GM19395 (cell line): ENCODE data around the gene COL23A1.
A peak's percentile ranks its signal among the peaks of the same experiment; 100 is the strongest.

ENCODE experiments used
- ATAC-seq: cut with Tn5 transposase; IDR thresholded peaks from one replicate; pipeline ENCODE4 v1.9.1; 2021; ENCODE audit warnings: mild to moderate bottlenecking, moderate library complexity; ENCODE audit not compliant: unreplicated experiment

Gene COL23A1

DNA sequence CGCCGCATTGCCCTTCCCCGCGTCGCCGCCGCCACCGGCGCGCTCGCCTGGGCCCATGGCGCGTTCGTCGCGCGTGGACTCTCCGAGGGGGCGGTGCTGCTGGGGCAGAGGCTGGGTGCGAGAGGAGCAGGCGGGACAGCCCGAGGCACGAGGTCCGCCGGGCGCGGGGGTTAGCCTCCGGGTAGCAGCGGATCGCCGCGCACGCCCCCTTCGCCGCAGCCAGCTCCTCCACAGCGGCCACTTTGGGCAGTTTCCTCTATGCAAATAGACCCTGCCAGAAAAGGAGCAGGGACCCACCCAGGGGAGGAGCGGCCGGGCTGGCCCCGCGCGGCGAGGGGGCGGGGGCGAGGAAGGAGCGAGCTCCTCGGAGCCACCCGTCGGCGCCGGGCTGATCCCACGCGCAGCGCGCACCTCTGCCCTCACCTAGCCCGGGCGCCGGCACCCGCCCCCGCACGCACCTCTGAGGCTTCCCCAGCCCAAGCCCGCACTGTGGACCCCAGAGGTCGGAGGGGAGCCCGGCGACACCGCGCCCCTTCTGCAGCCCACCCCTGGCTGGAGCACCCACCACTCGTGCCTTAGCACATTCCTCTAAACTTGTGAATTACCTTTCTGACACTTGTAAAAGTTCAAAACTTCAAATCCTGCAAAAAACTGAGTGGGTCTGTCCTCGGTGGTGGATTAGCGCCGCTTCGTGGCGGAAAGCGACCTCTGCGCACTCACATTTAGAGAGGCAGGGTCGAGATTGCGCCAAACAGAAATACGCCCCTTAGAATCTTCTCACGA, at the start of gene COL23A1:
TSS of gene COL23A1 (minus strand) at position 253 of the 783 bp plus-strand sequence.
- ATAC-seq = peak; percentile 52

DNA sequence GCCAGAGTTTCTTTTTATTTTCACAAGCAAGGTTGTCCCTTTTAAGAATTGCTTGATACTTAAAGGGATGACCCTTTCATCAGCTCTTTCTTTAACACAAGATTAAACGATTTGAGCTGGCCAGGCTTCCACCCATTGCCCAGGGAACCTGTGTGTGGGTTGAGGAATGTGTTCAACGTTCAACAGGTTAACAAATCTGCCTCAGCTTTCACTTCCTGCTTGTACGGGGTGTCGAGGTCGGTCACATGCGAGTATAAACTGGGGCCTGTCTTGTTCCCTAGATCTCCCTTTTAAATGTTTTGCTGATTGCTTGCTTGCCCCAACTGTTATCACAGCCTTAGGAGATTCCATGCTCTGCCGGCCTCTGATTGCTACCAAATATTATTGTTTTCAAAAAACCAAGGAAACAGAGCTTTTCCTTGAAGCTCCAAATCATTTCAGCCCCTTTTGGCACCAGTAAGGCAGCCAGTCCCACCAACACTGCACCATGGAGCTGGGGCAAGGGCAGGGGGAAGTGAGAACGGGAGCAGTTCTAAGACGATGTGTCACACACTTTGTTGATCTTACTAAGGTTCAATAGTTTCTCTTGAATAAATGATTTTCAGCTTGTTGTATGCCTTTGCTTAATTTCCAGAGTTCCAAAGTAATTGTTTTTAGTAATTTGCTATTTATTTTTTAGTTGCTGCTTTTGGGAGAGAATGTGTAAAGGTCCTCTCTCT, 47.3 kb upstream of the COL23A1 start:
- ATAC-seq = no peak

DNA sequence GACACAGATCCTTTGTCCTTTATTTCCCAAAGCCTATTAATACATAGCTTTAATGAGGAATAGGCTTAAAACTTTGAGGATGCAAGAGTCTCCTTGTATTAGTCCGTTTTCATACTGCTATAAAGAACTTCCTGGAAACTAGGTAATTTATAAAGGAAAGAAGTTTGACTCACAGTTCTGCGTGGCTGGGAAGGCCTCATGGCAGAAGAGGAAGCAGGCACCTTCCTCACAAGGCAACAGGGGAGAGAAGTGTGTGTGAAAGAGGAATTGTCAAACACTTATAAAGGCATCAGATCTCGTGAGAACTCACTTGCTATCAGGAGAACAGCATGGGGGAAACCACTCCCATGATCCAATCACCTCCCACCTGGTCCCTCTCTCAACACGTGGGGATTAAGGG, 42.1 kb upstream of the COL23A1 start:
- no peak for ATAC-seq

DNA sequence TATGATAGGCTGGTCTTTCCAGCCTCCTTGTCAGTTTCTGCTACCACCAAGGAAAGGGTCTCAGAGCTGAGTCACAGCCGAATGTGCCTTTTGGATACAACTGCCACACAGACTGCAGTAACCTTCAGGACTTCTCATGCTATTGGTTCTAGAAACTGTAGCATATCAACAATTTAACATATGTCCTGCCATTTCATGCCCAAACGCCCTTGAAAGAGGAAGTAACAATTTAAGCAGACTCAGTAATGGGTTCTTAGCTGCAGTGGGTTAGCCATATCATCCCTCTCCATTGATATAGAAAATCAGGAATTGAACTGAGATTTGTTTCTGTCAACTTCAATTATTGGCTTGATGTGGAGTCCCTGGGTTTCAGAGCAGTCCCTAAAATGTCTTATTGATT, 40.8 kb upstream of the COL23A1 start:
- no peak for ATAC-seq

DNA sequence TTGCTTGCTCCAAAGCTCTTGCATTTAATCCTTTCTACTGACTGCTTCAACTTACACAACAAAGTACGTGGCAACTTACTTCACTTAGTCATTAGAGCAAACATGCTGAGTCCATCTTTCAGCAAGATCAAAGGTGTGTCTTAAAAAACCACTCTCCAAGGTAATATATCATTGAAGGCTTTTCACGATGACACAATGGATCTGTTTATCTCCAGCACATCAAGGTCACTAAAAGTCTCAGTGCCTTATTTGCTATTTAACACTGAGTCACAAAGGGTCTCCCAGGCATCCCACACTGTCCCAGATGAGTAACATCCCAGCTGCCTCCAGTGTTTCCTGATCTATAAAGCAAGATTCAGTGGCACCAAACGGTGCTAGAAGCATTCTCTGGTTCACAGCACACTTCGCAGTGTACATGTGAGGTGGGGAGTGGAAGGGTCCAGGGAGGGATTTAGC, 40.3 kb upstream of the COL23A1 start:
- ATAC-seq = no peak

DNA sequence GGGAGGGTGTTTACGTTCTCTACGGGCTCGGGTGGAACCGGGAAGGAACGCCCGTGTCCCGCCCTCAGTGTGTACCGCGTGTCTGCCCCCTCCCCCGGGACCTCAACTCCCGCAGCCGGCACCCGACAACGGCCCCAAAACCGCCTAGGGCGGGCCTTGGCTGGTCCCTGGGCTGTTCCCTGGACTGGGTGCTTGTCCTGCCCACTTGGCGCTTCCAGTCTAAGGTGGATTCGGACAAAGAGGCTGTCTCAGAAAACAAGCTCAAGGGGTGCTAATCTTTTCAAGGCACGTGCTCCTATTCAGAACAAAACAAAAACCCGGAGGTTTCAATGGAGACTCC, 37.0 kb upstream of the COL23A1 start:
- no peak for ATAC-seq

DNA sequence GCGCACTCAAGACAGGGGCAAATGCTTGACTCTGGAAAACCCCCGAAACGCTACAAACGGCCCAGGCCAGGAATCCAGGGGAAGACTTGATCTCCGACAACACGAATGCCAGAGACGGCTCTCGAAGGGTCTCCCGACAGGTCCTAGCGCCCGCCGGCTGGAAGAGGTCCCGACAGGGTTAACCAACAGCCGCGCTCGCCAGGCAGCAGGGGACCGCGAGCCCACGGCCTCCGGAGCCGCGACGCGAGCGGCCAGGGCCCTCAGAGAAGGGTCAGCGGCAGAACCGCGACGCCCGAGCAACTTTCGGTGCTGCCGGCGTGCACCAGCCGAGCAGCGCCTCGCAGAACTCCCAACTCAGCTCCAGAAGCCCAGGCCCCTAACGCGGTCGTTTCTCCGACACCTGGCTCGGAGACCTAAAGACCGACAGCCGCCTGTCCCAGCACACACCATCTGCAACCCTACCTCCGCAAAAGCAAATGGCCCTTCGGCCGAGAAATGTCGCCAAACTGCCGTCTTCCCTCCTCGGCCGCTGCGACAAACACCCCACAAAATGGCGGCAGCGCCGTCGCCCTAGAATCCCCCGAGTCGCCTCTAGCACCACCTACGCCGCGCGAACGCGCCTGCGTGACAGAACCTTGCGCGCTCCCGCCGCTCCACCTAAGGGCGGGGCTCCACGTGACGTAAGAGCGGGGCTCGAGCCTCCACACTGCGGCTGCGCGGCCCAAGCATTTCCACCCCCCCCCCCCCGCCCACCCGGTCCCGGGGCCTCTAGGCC, 36.5 kb upstream of the COL23A1 start, which contains the start of gene CLK4:
TSS of gene CLK4 (minus strand) at position 567 of the 775 bp plus-strand sequence. CDS start 3,634 bp downstream, outside the sequence.
- peak; percentile 83 for ATAC-seq

DNA sequence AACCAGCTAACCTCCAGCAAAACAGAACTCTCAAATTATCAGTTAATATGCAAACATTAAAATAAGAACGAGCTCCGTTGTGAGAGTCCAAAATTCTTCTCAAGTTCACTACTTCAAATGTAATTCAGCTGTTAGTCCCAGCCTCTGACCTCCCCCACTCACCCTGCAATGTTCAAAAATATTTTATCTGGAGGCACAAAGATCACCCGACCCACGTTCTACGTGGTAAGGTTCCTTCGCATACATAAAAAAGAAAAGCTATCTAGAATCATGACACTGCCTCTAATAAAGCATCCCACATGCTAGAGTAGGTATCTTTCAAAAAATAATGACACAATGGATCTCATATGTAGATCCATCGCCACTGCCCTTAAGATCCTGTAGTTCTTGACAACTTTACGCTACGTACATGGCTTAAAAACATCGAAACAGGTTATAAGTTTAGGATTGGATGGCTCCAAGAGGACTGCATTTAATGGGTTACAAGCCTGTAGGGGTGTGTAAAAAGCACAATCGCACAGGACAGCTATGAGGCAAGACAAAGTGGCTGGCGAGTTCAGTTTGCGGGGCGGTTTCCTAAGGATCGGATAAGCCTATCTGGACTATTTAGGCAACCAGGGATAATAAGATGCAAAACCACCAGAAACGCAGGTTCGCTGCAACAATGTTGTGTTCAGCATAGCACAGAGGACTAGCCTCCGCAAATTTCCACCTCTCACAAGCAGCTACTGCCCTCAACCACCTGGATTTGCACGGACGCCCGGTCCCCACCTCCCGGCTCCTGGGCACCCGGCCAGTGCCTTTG, 35.7 kb upstream of the COL23A1 start:
- peak; percentile 36 for ATAC-seq

DNA sequence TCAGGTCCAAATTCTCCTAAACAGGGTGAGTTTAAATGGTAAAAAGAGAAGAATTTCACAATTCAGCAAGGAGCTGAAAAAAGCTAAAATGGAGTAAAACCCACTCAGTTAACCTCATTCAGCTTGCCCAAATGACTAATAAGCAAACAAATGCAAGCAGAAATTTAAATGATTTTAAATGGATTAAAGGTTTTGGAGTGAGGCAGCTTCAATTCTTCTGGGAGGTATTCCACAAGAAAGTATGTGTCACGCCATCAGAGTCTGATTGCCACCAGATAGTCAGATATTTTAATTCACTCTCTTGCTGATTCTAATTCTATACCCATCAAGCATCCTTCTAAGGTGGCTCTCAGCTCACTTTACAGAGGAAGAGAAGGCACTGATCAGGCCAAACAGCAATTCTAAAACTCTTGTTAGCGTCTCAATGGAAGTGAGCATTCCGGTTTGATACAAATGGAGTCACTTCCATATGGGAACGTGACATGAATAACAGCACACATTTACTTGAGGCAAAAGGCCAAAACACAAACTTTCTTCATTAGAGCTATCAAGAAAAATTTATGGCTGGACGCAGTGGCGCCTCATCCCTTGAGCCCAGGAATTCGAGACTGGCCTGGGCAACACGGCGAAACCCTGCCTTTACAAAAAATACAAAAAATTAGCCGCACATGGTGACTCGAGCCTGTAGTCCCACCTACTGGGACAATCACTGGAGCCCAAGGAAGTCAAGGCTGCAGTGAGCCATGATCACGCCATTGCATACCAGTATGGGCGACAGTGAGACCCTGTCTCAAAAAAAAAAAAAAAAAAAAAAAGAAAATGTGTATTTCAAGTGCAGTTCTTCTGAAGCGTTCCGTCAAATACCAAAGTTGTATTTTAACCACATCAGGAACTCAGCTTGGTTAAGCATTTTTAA, 34.7 kb upstream of the COL23A1 start:
- ATAC-seq = no peak

DNA sequence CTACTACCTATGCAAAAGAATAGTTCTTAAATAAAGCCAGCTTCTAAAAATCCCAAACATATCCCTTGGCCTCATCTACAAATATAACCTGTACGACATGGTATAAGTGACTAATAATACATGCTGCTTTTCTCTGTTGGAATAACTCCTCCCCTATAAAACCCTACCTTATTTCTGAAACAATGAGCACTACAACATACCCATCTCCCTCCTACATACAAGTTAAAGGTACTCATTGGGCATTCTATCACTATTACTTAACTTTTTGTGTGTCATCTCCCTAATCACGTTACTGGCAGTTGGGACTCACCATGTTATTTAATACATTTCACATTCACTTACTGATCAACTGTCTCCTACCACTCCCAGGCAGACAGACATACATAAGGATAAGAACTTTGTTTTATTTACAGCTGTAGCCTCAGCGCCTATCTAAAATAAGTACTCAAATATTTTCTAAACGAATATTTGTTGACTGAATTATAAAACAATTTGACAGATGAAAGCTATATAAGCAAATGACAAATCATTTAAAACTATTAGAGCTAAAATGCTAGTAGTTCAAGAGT, 32.6 kb upstream of the COL23A1 start:
- no peak for ATAC-seq

DNA sequence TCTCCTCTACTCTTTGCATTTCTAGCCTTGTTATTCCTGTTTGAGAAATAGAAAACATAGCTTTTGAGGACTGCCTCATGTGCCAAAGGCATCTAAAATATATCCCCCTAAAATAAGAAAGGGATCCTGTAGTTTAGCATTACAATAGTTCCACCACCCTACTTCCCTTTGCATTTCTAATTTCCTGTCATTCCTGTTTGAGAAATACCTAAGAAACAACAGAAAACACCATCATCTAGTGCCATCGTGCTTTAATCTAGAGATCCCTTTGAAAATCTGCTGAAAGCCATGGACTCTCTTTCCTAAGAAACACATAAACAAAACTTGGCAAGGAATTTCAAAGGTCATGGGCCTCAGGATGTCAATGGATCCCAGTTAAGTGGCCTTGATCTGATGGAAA, 29.2 kb upstream of the COL23A1 start:
- ATAC-seq = no peak

DNA sequence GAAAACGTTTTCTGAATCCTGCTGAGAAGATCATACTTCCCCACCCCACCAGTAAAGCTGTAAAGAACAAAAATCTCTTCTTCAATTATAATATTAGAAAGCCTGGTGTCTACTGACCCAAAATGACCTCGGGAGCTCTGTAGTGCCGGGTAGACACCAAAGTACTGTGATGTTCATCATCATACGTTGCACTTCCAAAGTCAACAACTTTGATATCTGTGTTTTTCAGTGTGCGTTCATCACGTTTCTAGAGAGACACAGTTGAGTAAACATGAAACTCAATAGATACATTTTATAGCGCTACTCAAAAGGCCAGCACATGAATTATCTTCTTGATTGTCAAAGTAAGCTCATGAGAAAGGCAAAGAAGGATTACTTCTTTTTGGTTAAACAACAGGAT, 22.1 kb upstream of the COL23A1 start:
- ATAC-seq = no peak

DNA sequence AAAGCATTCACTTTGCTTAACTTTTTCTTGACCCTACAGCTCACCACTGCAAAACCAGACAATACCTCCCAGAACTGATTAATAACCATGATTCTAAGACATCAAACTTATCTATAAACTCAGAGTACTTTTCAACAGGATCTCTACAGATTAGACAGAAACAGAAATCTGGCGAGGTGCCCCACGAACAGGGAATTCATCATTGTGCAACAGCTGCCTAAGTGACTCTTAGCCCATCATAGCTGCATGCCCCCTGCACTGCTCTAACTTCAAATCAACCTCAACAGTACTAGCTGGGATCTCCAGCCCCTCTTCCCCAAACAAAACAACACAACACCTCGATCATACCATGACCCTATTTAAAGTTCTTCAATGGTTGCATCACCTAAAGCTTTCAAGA, 16.1 kb upstream of the COL23A1 start:
- no peak for ATAC-seq

DNA sequence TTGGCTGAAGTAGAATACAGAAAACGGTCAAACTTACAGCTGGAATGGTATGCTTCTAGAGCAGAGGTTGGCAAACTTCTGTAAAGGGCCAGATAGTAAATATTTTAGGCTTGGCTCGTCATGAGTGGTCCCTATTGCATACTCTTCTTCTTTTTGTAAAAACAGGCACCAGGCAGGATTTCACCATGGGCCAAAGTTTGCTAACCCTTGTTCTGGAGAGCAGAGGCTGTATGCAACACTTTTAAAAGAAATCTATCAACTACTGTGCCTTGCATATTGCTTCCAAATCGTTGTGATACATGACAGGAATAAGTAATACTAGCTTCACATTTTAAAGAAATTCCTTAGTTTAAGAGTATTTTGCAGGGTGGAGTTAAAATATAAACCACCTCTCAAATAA, 15.6 kb upstream of the COL23A1 start:
- no peak for ATAC-seq

DNA sequence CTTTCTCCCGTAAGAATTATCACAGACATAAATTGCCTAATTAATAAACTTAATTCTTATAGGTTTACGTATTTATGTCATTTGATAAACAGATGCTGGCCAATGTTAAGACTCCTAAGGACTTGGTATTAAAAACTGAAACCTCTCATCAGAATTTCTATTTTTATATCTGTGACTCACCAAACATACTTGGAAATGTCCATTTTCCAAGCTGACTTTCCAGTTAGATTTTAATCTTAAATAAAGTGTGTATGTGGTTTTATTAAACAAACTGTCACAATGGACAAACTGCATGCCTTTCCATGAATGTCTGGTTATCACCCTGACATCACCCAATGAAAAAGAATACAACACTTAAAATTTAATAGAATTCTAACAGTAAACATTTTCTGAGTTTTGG, 12.6 kb upstream of the COL23A1 start:
- ATAC-seq = no peak

DNA sequence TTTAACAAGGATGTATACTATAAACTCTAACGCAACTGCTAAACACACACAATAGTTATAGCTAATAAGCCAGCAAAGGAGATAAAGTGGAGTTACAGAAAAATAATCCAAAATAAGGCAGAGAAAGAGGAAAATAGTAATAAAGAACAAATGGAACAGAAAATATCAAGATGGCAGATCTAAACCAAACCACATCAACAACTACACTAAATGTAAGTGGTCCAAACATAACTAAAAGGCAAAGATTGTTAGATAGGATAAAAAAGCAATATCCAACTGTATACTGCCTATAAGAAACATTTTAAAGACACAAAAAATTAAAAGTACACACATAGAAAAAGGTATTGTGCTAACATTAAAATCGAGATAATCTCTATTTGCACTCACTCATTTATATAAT, 5.6 kb upstream of the COL23A1 start:
- no peak for ATAC-seq

DNA sequence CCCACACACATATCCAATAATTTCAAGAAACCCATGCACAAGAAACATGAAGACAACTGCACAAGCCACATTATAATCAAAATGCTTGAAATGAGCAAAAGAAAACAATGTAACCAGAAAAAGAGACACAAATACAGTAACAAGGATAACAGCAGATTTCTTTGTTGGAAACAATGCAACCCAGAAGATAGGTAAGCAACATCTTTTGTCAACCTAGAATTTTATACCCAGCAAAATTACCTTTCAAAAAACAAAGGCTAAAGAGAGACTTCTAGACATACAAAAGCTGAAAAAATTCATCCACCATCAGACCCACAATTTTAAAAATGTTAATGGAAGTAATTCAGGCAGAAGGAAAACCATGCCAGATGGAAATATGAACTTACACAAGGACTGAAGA, 5.0 kb upstream of the COL23A1 start:
- ATAC-seq = no peak

DNA sequence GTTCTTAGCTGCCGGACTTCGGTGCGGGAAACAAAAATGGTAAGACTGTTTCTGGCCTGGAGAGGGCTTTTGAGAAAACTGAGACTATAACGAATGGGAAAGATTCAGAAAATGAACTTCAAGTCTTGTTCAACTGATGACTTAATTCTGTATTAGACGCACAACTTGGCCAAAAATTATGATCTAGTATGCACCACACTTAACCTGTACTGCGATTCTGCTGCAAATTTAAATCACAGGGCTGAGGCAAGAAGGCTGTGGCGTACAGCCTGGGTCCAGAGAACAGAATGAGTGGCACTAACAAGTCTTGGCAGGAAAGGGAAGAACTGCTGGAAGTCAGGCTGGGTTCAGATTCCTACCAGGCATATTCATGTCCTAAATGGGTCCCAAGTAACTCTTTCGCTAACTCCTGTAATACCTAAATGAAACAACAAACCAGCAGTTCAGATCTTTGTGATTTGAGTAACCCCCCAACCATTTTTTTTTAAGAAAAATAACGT, 781 bp upstream of the COL23A1 start:
- ATAC-seq = no peak
